NCI-H146 treated with DMSO at 0.1 percent for 48 hours (cell line): ENCODE measurements around the gene PTDSS2.

Experiments
- DNase-seq: peaks from one replicate; lab custom pipeline; 2025; ENCODE audit not compliant: unreplicated experiment; lab: John Stamatoyannopoulos, UW

PTDSS2 gene

GRCh38 chr11:528166-528814 lies 78.2 kb downstream of the PTDSS2 start:
- no peak for DNase-seq

DNA sequence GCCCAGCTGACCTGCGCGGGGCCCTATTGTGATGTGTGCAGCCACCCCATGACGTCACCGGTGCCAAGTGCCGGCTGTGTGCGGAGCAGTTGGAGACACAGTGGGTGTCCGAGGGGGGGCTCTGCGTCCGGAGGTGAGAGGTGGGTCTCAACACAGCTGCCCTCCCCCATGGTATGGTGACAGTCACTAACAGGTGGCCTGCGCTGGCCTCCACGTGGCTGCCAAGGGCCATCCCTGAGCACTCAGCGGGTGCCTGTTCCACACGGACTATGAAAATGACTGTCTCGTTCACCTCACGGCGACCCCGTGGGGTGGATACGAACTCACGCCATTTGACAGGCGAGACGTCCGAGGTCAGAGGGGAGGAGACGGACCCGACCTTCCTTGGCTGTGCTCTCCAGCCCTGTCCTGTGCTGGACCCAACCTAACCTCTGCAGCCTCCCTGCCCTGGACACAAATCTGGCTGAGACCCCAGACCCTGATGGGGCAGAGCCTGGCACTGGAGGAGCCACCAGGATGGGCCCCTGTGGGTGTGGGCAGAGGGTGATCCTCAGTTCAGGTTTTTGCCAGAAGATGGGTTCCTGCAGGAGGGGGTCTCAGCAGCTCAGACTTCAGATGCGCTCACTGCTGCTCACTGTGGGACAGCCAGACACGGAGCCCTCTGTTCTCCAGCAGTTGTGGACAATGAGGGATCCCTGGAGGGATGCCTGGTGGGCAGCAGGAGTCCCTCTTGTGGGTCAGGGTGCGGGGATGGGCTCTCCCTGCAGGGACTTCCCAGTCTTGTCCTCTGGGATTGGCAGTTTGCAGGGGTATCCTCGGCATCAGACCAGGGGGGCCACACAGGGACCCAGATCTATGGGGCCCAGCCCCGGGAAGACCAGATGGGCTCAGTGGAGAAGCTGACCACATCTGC lies 79.0 kb downstream of the PTDSS2 start:
- DNase-seq = peak; percentile 18

GRCh38 chr11:529728-530411 lies 79.8 kb downstream of the PTDSS2 start:
- DNase-seq = no peak

- no peak for DNase-seq
These were observed 81.1 kb downstream of the PTDSS2 start for GRCh38 chr11:530960-531831.

DNA sequence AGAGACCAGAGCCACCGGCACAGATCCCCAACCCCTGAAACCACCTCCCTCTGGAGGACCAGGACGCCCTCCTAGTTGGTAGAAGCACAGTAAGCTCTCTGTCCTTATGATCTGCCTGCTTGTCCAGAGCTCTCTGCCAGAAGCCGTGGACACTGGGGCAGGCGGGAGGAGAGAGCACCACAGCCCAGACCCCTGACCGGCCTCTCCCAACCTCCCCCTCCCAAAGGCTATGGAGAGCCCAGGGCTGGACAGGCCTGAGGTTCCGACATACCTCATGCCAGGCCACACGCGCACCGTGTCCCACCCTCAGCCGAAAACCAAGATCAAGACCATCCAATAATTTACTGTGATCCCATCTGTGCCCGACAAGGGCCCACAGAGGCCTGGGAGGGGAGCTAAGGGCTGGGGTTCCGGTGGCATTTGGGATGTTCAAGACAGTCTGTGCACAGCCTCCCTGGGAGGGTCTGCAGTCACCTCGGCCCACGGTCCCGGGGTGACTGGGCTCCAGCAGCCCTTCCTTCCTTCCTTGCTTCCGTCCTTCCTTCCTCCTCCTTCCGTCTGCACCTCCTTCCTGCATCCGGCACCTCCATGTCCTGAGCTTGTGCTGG lies 81.9 kb downstream of the PTDSS2 start:
- no peak for DNase-seq

DNA sequence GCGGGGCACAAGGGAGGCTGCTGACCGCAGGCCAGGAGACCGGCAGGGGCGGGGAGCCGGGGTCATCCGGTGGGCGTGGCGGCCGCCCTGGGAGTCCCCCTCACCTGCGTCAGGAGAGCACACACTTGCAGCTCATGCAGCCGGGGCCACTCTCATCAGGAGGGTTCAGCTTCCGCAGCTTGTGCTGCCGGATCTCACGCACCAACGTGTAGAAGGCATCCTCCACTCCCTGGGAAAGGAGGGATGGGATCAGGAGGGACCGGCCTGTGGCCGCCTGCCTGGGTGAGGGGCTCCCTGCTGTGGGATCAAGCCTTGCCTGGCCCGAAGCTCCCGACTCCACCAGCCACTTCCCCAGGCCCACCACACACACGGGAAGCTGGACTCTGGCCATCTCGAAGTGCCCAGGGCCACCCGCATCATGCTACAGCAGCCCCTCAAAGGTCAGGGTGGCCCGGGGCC lies 82.5 kb downstream of the PTDSS2 start:
- DNase-seq = no peak

- no peak for DNase-seq
These were observed 83.0 kb downstream of the PTDSS2 start for GRCh38 chr11:532986-533585.

- no peak for DNase-seq
These were observed 83.7 kb downstream of the PTDSS2 start for GRCh38 chr11:533586-534395.

DNA sequence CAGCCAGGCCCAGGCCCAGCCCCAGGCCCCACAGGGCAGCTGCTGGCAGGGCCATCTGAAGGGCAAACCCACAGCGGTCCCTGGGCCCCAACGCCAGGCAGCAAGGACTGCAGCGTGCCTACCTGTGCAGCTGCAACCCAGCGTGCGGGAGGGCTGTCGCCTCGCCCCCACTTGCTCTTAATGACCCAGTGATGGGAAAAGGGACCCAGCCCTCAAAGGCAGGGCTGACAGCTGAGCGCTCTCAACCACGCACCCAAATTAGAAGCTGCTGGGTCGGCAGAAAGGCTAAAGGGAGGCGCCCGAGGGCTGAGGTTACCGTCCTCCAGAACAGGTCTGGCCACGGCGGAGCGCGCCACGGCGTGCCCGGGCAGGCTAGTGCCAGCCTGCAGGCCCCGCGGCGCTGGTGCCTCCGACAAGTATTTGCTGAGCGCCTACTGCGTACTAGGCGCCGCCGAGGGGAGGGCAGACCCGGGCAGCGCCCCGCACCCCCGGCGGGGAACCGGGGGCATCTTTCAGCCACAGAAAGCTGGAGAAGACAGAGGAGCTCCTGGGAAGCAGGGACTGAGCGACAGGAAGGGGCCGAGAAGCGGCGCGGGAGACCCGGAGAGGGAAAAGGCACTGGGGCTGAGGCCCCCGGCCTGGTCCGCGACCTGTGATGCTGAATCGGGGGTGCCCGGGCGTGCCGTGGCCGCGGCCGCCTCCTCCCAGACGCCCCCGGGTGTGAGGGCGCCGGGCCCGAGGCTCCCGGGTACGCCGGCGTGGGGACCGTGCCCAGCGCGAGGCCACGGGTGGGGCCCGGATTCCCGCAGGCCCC lies 84.5 kb downstream of the PTDSS2 start:
- no peak for DNase-seq

DNA sequence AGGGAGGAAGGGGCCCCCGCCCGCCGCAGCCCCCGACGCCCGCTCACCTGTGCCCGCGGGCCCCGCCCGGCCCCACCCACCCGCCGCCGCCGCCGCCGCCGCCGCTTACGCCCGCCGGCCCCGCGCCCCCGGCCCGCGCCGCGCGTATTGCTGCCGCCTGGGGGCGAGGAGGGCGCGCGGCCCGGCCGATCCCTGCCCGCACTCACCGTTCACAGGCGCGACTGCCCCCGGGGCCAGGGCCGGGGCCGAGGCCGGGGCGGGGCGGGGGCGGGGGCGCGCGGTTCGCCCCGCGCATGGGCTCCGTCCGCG lies 85.1 kb downstream of the PTDSS2 start:
- DNase-seq = no peak

- DNase-seq = peak; percentile 78
These were observed 85.7 kb downstream of the PTDSS2 start, which contains the start of gene HRAS for GRCh38 chr11:535519-536454. Gene HRAS (minus strand): TSS chr11:535576.

DNA sequence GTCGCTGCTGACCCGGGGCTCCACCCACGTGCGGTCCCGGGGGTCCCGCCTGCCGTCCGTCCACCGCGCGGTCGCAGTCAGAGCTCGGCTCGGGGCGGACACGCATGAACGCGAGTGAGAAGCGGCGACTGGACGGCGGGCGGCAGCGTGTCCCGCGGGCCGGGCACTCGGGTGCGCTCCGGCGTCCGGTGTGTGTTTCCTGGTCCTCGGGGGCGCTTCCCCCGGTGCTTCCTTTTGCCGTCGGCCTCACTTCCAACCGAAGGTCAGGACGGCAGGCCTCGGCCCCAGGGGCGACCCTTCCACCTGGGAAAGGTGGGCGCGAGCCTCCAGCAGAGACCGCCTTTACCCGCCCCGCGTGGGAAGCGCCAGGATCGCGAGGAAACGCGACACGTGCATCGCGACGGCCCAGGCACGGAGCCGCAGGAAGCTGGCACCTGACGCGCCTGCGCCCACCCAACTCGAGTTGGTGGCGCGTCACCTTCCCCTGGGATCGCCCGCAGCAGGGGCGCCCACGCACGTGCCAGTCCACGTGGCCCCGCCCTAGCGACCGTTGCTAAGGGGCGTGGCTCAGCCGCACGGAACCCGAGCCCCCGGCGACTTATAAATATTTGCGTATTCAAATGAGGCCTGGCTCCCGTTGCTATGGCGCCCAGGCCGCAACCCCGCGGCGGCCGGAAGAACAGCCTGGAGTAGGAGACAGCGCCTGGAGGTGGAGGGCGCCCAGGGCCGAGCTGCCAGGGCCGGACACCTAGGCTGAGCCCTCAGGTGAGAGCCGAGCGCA lies 87.0 kb downstream of the PTDSS2 start, which contains the start of gene LRRC56:
Gene LRRC56 (plus strand): TSS at position 687 of the 781 bp plus-strand sequence. CDS start 3,158 bp downstream, outside the sequence.
- peak; percentile 80 for DNase-seq

GRCh38 chr11:537622-538430 lies 87.7 kb downstream of the PTDSS2 start:
- no peak for DNase-seq

- DNase-seq = no peak
These were observed 88.5 kb downstream of the PTDSS2 start for GRCh38 chr11:538431-539051.

DNA sequence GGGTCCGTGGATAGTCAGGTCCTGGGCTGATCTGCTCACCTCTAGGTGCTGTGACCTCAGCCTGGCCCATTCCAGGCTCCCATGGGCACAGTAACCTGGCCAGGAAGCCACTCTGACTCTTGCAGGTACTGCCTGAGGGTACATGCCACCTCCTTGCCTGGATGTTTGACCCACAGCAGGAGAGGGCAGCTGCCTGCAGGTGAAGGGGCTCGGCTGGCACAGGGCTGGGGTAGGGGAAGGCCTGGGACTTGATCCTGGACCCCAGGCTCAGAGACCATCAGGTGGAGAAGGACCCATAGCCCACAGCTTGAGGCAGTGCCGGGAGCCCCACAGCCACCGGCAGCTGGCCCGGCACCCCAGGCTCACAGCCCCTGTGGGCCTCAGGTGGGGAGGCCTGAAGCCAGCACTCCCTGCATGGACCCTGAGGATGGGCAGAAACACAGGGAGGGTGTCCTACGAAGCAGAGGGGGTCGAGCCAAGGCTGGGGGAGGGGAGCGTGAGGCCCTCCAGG lies 89.9 kb downstream of the PTDSS2 start:
- no peak for DNase-seq
